ENCODE results near the gene AGAP1. TPM values are rescaled to one million over a fixed set of nuclear protein-coding genes. Genes with fewer than 3 reads are reported as not detected.

Gene AGAP1
- polyA plus RNA-seq, 1 donor from 2014 or later, result 17.4 TPM

DNA sequence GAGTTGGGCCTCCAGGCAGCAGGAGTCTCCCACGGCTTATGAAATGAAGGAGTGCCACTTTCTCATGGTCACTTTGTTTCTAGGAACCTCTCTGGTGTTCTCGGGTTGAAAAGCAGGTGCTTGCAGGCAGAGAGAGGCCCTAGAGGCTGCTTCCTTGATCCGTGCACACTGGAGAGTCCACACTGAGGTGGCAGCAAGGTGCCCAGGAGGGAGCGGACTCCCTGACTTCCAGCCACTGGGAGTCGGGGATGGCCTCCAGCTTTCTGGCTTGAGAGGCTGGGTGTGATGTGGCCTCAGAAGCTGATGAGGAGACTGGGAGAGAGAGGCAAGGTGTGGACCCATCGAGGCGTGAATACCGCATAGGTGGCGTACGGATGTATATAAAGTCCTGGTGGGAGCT, 221.8 kb downstream of the AGAP1 start:
- Histone ChIP-seq H3F3A (ENCODE audit: insufficient read depth, low read length, poor library complexity, severe bottlenecking) (no peaks in the 10 kb centered on the region), H4K20me1 (ENCODE audit: insufficient read depth) (no peaks in the 10 kb centered on the region), H2AFZ (ENCODE audit: low read depth, low read length) (no peak overlapping the region), H3K4me2 (ENCODE audit: low read length) (no peak overlapping the region), H3K9me2 (ENCODE audit: insufficient read depth, low read length) (no peaks in the 10 kb centered on the region), H3K27ac (ENCODE audit: low read length) (no peak overlapping the region), H3K4me3 (ENCODE audit: low read length) (no peak overlapping the region), H3K9ac (ENCODE audit: low read length) (no peak overlapping the region), H3K27me3 (ENCODE audit: insufficient read depth, low read depth, low read length) (no peaks in the 10 kb centered on the region), H3K9me3 (ENCODE audit: low read length) (no peaks in the 10 kb centered on the region), H3K79me2 (replicated peaks; ENCODE audit: insufficient read depth, low read length) (no peaks in the 10 kb centered on the region), H3K36me3 (ENCODE audit: insufficient read depth, low read length) (peaks cover 4% of the 10 kb centered on the region)
- TF ChIP-seq TAF1 (IDR thresholded peaks at IDR 0.05; ENCODE audit: low read depth) (no peak), RAD21 (conservative IDR thresholded peaks at IDR 0.05) (no peak), POLR2AphosphoS5 (IDR thresholded peaks at IDR 0.05) (no peak), REST (IDR thresholded peaks at IDR 0.05; ENCODE audit: borderline replicate concordance) (no peak), EP300 (conservative IDR thresholded peaks at IDR 0.05; ENCODE audit: poor library complexity, severe bottlenecking) (no peak), SMC3 (conservative IDR thresholded peaks at IDR 0.05; ENCODE audit: poor library complexity) (no peak)
- TF ChIP-seq, protein P1, sequence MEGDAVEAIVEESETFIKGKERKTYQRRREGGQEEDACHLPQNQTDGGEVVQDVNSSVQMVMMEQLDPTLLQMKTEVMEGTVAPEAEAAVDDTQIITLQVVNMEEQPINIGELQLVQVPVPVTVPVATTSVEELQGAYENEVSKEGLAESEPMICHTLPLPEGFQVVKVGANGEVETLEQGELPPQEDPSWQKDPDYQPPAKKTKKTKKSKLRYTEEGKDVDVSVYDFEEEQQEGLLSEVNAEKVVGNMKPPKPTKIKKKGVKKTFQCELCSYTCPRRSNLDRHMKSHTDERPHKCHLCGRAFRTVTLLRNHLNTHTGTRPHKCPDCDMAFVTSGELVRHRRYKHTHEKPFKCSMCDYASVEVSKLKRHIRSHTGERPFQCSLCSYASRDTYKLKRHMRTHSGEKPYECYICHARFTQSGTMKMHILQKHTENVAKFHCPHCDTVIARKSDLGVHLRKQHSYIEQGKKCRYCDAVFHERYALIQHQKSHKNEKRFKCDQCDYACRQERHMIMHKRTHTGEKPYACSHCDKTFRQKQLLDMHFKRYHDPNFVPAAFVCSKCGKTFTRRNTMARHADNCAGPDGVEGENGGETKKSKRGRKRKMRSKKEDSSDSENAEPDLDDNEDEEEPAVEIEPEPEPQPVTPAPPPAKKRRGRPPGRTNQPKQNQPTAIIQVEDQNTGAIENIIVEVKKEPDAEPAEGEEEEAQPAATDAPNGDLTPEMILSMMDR (IDR thresholded peaks at IDR 0.05; ENCODE audit: poor library complexity, severe bottlenecking), result no peak

DNA sequence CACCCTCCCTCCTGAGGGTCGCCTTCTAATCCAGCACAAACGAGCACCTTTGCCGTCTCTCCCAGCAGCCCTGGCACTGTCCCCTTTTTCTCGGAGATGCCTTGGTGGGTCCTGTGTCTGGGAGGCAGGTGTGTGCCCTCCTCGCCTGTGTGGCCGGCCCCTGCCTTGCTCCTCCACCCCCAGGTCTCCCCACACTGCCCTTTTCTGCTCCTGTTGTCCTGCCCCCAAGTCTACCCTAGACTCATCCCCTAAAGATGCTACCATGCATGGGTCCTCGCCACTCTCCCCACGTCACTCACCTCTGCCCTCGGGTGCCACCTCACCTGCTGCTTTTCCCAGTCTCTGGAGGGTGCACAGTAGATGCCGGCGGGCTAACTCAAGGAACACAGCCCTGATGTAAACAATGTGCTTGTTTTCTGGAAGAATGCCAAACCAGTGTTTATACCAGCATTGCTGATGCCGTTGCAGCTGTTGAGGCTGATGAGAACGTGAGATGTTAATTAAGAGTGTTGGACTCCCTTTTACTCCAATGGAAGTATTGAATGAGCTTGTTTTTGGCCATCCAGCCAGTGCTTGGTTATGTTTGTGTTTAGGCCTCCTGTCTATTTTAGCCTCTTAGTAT, 223.1 kb downstream of the AGAP1 start:
- Histone ChIP-seq H3K4me3 (ENCODE audit: low read length) (no peak overlapping the region), H3K9ac (ENCODE audit: low read length) (no peak overlapping the region), H3K27me3 (ENCODE audit: insufficient read depth, low read depth, low read length) (no peaks in the 10 kb centered on the region), H3F3A (ENCODE audit: insufficient read depth, low read length, poor library complexity, severe bottlenecking) (no peaks in the 10 kb centered on the region), H2AFZ (ENCODE audit: low read depth, low read length) (no peak overlapping the region), H4K20me1 (ENCODE audit: insufficient read depth) (no peaks in the 10 kb centered on the region), H3K9me2 (ENCODE audit: insufficient read depth, low read length) (no peaks in the 10 kb centered on the region), H3K79me2 (replicated peaks; ENCODE audit: insufficient read depth, low read length) (no peaks in the 10 kb centered on the region), H3K36me3 (ENCODE audit: insufficient read depth, low read length) (peaks cover 4% of the 10 kb centered on the region), H3K27ac (ENCODE audit: low read length) (no peak overlapping the region), H3K9me3 (ENCODE audit: low read length) (no peaks in the 10 kb centered on the region), H3K4me2 (ENCODE audit: low read length) (no peak overlapping the region)
- TF ChIP-seq EP300 (conservative IDR thresholded peaks at IDR 0.05; ENCODE audit: poor library complexity, severe bottlenecking) (no peak), SMC3 (conservative IDR thresholded peaks at IDR 0.05; ENCODE audit: poor library complexity) (no peak), TAF1 (IDR thresholded peaks at IDR 0.05; ENCODE audit: low read depth) (no peak), RAD21 (conservative IDR thresholded peaks at IDR 0.05) (no peak), MXI1 (conservative IDR thresholded peaks at IDR 0.05; ENCODE audit: poor library complexity, severe bottlenecking) (no peak), REST (IDR thresholded peaks at IDR 0.05; ENCODE audit: borderline replicate concordance) (no peak), EZH2 (IDR thresholded peaks at IDR 0.05; ENCODE audit: borderline replicate concordance, insufficient read depth, low read length, poor library complexity, severe bottlenecking) (no peak), POLR2AphosphoS5 (IDR thresholded peaks at IDR 0.05) (no peak)
- TF ChIP-seq, protein P1 (IDR thresholded peaks at IDR 0.05; ENCODE audit: poor library complexity, severe bottlenecking), result no peak

Data from neural cell (in vitro differentiated cells).